HG03066 (cell line): ENCODE results near the gene GPR61.
A peak's percentile ranks its signal among the peaks of the same experiment; 100 is the strongest.

Source experiments
- ATAC-seq: cut with Tn5 transposase; IDR thresholded peaks from one replicate; pipeline ENCODE4 v1.9.1; 2021; ENCODE audit warnings: low read depth; ENCODE audit not compliant: unreplicated experiment

GPR61 gene

DNA sequence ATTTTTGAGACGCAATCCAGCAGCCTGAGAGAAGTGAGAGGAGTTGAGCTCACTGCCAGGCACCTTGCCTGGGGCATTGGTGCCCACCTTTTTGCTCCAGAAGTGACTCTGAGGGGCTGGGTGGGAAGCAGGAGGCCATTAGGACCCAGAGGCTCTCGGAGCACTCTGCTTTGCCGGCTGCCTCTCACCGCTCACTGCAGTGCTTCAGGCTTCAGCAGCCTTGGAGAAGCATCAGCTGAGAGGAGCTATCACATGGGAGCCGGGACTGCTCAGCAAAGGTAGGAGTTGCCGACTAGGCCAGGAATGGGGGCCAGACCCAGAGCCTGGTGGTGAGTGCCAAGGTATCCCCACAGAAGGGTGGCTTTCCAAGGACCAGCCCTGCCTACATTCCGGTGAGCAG lies at the start of gene GPR61:
Gene GPR61, plus strand, starts transcription at position 197 of the 400 bp plus-strand sequence. CDS start 3,151 bp downstream, outside the sequence.
- no peak for ATAC-seq

DNA sequence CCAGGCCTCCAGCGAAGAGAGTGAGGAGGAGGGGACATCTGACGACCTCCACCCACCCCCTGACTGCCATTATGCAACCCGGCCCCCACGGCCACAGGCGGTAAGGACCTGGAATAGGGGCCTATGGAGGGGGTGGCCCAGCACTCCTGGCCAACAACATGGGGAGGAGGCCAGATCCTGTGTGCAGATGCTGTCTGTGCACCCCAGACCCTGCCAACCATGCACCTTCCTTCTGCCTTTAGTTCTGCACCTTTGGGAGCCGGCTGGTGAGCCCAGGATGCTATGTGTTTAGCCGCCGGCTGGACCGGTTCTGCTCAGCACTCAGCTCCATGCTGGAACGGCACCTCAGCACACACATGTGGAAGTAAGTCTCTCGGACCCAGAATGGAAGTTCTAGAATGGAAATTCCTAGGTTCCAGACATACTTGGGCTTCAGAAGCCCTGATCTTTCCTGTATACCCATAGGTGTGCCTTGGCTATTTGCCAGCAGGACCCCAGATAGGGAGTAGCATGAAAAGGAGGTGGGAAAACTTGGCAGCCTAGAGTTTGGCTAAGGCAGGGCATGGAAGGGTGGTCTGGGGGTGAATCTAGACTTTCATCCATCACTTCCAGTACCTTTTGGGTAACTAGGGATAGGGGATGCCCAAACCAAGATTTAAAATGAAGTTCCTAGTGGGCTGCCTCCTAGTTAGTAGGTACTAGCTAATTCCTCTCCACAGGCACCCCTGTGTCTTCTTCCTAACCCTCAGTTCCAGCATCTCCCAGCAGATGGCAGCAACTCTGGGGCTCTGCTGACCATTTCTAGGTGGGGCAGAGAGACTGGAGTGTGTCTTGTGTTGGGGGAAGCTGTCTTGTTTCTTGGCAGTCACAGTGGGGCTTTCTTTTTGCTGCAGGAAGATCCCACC lies 49.4 kb upstream of the GPR61 start:
- ATAC-seq: no peak

- no peak for ATAC-seq
These were observed 48.8 kb upstream of the GPR61 start for GRCh38 chr1:109490934-109491302.

DNA sequence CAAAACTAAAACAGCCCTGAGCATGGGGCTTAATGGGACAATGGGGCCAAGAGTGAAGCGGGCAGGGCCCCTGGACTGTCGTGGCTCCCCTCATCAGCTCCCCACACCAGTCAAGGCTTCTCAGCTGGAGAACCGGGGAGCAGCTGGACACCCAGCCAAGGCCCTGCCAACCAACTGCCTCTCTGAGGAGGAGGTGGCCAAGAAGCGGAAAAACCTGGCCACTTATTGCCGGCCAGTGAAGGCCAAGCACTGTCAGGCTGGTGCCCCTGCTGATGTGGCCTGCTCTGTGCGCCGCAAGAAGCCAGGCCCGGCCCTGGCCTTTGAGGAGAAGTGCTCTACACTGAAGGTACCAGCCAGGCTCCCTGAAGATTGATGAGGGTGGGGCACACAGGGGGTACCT lies 48.3 kb upstream of the GPR61 start:
- ATAC-seq: no peak

DNA sequence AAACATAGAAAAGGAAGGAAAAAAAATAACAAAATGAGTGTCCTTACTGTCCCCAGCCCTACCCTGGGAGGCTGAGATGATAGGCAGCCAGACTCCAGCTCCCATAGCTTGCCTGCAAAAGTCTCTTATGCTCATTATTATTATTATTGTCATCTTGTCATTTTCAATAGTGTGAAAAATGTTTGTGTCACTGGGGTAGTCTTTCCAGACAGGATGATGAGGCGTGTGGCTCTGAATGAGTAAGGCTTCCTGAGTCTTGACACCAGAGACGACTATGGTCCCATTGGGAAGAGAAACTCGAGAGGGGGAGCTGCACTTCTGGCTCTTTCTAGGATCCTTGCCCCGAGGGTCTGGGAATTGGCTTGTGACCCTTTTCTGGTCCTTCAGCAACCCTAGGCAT lies 46.9 kb upstream of the GPR61 start:
- ATAC-seq: no peak

- no peak for ATAC-seq
These were observed 46.4 kb upstream of the GPR61 start for GRCh38 chr1:109493227-109493626.

DNA sequence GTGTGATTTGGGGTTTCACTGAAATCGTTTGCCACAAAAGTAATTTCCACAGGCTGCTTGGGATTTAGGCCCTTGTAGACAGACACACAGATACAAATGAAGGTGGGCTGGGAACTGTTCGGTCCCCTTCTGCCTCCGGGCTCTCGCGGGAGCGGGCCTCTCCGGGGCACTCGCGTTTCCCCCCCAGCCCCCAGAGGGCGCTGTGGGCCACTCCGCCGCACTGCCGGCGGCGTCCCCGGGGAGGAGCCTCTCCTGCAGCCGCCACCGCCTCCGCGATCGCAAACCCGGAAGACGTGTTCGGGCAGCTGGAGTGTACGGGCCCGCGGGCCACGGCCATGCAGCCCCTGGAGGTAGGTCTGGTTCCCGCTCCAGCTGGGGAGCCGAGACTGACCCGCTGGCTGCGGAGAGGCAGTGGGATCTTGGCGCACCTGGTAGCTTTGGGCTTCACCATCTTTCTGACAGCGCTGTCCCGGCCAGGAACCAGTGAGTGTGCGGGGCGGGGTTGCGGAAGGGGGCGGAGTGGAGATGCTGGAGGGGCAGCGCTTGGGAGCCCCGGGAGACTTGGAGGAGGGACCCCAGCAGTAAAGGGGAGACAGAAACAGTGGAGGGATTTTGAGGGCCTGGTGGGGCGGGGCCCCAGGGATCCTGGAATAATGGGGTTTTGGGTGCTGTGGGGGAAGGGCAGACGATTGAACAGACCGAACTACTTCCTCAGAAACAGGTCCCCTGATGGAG lies 45.7 kb upstream of the GPR61 start, which contains the start of gene CYB561D1:
Gene CYB561D1, plus strand, starts transcription at position 290 of the 735 bp plus-strand sequence. Its CDS starts 46 bp downstream, at position 336.
- peak; percentile 87 for ATAC-seq

- ATAC-seq: no peak
These were observed 43.9 kb upstream of the GPR61 start for GRCh38 chr1:109495738-109496137.

DNA sequence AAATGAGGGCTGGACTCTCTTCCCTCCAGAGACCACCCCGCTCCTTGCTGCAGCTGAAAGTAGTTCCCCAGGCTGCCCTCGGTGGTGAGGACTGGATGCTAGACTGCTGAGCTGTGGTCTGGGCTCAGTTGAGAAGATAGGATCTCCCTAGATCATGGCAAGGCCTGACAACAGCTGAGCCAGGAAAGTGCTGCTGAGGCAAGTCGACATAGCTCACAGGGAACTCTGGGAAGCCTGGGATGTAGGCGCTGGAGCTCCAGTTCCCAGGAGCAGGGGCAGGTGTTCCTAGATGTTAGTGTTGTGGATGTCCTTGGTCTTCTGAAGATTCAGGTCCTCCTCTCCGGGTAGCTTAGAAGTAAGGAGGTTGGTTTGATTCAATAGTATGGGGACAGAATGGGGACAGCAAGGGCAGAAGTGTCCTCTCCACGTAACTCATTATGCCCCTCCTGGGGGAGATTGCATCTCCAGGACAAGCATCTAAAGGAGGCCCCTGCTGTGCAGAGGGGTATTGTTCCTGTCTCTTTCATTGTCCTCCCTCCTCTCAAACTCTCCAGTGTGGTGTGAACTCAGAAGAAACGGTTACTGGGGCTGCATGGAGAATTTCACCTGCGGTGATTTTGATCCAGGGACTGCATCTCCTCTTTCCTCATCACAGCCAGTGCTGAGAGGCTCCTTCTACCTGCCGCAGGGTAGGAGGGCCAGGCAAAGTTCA lies 42.1 kb upstream of the GPR61 start:
- ATAC-seq: no peak

DNA sequence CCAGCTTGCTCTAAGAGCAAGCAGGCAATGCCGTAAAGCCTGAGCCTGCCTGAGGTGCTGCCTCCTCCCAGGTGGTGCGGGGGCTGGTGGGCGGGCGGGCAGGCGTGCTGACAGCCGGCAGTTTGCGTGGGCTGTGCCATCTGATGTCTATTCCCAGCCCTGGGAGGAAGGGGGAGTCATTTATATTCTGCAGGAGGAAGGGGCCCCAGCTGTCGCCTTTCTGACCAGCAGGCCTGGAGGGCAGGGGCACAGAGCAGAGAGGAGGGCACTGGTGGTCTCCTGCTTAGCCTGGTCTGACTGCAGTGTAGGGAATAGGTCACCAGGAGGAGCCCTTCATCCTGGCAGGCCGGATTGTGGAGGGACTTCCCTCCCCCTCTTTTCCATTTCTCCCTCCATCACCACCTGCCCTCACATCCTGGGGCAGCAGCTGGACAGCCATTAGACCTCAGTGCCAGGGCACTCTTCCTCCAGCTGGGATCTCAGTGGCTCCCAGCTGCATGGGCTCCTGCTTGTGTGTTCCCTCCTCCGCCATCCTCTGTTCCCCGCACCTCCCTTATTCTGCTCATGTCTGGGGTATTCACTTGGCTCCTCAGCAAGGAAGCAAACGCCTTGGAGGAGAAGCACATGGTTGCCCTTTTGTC lies 41.4 kb upstream of the GPR61 start:
- ATAC-seq: no peak

DNA sequence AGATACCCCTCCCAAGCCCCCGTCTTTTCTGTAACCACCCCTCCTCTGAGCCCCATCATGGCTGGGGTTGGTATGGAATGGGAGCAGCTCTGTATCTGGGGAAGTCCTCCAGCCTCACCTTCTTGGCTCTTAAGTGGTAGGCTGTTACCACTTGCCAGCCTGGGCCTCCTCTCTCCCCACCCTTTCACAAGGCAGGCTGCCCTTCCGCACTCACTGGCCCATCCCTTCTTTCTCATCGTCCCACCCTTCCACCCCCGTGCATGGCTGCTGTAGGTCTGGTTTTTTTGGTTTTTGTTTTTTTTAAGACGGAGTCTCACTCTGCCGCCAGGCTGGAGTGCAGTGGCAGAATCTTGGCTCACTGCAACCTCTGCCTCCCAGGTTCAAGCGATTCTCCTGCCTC lies 40.6 kb upstream of the GPR61 start:
- ATAC-seq: no peak

GRCh38 chr1:109499661-109500536 lies 39.8 kb upstream of the GPR61 start:
- ATAC-seq: no peak

DNA sequence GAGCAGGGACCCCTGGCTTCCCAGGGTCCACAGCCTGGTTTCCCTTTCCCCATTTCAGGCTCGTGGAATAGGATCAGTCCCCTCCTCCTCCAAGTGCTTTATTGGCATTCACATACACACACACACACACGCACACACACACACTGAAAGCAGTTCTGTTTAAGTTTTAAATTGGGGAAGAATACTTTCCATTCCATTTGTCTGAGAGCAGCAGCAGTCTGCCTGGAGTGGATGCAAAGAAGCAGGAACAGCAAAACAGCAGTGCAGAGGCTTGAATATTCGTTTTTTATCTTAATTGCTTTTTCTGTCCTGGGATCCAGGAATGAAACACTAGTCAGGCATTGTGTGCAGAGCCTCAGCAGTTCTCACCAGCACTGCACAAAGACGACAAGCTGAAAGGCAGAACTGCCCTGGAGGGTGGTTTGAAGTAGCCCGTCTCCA lies 38.7 kb upstream of the GPR61 start:
- no peak for ATAC-seq

DNA sequence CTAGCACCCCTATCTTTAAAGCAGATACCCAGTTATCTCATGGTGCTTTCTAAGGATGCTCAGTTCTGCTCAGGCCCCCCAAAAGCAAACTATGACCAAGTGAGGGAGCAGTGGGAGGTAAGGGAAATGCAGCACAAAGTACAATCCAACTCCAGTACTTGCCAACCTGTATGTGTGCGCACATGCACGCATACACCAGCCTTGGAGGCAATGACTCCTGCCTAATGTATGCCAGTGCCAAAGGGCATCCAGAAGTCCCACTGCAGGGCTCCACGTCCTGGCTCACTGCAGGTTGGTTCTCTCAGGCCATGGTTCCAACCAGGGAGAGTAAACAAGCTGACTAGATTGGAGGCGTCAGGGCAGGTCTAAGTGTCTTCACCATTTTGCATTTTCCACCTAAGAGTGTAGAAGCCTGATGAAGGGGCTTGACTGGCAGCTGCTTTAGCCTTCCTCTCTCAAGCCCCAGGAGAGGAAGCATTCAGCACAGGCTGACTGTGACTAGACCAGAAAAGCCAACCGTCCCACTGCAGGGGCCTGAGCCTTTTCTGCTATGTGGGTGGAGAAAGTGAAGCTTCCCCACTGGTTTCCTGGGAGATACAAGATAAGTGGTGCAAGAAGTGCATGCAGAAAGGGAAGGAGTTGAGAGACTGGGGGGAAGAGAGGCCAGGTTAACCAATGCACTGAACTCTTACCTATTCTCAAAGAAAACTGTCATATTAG lies 37.9 kb upstream of the GPR61 start:
- no peak for ATAC-seq

DNA sequence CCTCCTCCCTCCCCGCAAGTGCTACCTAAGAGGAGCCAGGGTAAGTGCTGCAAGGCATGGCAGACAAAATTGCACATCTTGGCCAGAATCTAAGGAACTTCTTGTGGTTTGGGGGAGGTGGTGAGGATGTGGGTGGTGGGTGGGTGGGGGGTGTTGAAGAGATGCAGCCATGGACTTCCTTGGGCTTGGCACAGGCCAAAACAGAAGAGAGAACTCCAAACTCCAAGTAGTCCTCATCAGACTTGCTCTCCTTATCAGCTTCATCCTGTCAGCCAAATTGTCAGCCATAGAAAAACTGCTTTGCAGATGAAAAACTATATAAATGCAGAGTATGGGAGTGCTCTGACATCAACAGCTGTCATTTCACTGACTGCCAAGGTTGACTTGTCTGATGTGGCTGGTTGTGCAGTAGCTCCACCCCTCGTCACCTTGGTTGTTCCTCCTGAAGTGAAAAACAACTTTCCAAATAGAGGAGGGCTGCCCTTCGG lies 37.3 kb upstream of the GPR61 start:
- ATAC-seq: no peak

DNA sequence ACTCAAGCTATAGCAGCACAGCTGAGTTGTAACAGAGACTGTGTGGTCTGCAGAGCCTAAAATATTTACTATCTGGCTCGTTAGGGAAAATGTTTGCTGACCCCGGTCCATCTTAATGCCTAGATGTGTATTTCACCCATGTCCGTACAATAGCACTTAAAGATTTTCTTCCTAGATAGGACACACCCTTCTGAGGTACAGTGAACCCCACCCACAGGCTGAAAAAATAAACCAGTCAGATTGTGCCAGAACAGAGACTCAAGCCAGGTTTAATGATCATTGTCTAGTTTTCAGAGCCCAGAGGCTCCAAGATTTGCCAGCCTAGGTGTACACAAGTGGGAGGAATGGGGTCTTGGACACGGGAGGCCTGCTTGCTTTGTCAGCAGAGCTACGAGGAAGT lies 35.7 kb upstream of the GPR61 start:
- no peak for ATAC-seq

- ATAC-seq: no peak
These were observed 34.7 kb upstream of the GPR61 start for GRCh38 chr1:109504974-109505373.

GRCh38 chr1:109508001-109508872 lies 31.4 kb upstream of the GPR61 start:
- ATAC-seq: no peak
